B cell (primary cell): ENCODE measurements around the gene RGS6.

Experiments used
- CTCF ChIP-seq: fragments of 200-600 bp; IDR thresholded peaks from one replicate; pipeline ENCODE4 v1.8.0; 2022; ENCODE audit warnings: antibody characterized with exemption, mild to moderate bottlenecking
- EZH2 ChIP-seq: IDR thresholded peaks from 2 replicates; pipeline ENCODE4 v1.6.1; 2012; ENCODE audit warnings: borderline replicate concordance, low read depth, mild to moderate bottlenecking, moderate library complexity, low read length; ENCODE audit not compliant: insufficient read depth, poor library complexity, severe bottlenecking

- TF ChIP-seq CTCF = no peak
- TF ChIP-seq EZH2 = no peak
Observed at GRCh38 chr14:72522847-72523246, 590.6 kb downstream of the RGS6 start.
